NCI-H2107 treated with DMSO at 0.1 percent for 48 hours (cell line): ENCODE measurements around the gene EXOC3L1.
A peak's percentile ranks its signal among the peaks of the same experiment; 100 is the strongest.

Source experiments
- DNase-seq: peaks from one replicate; lab custom pipeline; 2025; ENCODE audit not compliant: unreplicated experiment; lab: John Stamatoyannopoulos, UW

Gene EXOC3L1

GRCh38 chr16:67190041-67190440 lies at the start of gene EXOC3L1:
TSS of gene EXOC3L1 (minus strand) at chr16:67190136. CDS start at chr16:67189676, 460 bp downstream.
- DNase-seq, result no peak

GRCh38 chr16:67238806-67239470 lies 49.0 kb upstream of the EXOC3L1 start:
- DNase-seq, result no peak

GRCh38 chr16:67238278-67238575 lies 48.3 kb upstream of the EXOC3L1 start:
- no peak for DNase-seq

- DNase-seq, result no peak
Observed at GRCh38 chr16:67237396-67238277, 47.7 kb upstream of the EXOC3L1 start.

GRCh38 chr16:67236563-67237395 lies 46.8 kb upstream of the EXOC3L1 start:
- DNase-seq, result no peak

GRCh38 chr16:67235816-67236562 lies 46.1 kb upstream of the EXOC3L1 start:
- no peak for DNase-seq

- no peak for DNase-seq
Observed at GRCh38 chr16:67234180-67234597, 44.3 kb upstream of the EXOC3L1 start.

GRCh38 chr16:67233596-67233995 lies 43.7 kb upstream of the EXOC3L1 start:
- no peak for DNase-seq

GRCh38 chr16:67230809-67231660 lies 41.1 kb upstream of the EXOC3L1 start:
- no peak for DNase-seq

GRCh38 chr16:67229906-67230808 lies 40.2 kb upstream of the EXOC3L1 start:
- no peak for DNase-seq

- no peak for DNase-seq
Observed at GRCh38 chr16:67228905-67229304, 39.0 kb upstream of the EXOC3L1 start.

GRCh38 chr16:67228034-67228785 lies 38.3 kb upstream of the EXOC3L1 start:
- no peak for DNase-seq

GRCh38 chr16:67227567-67227921 lies 37.6 kb upstream of the EXOC3L1 start:
- no peak for DNase-seq

GRCh38 chr16:67226804-67227566 lies 37.0 kb upstream of the EXOC3L1 start, which contains the start of gene TMEM208:
TSS of gene TMEM208 (plus strand) at chr16:67227130. CDS start at chr16:67227219, 89 bp downstream.
- peak; percentile 87 for DNase-seq

GRCh38 chr16:67226295-67226803 lies 36.4 kb upstream of the EXOC3L1 start:
- no peak for DNase-seq

- DNase-seq, result no peak
Observed at GRCh38 chr16:67223992-67224391, 34.1 kb upstream of the EXOC3L1 start.
